Skin epidermis (tissue), 12 donors: Measurements from ENCODE around the gene SLC38A3.

Experiments used
- H3K27ac ChIP-seq, 21 experiments: fragments of 200-600 bp; sonication (generic) in 11 of 21; one replicate each; pipeline ENCODE4 v1.5.0; 2020; ENCODE audit warnings: mild to moderate bottlenecking in 3 of 21, inconsistent platforms in 2 of 21, moderate library complexity in 2 of 21
- H3K4me3 ChIP-seq, 7 experiments: fragments of 200-600 bp; sonication (generic) in 2 of 7; one replicate each; pipeline ENCODE4 v1.5.0; 2020; ENCODE audit warnings: inconsistent platforms in 2 of 7, mild to moderate bottlenecking in 2 of 7, moderate library complexity in 1 of 7

SLC38A3 gene

DNA sequence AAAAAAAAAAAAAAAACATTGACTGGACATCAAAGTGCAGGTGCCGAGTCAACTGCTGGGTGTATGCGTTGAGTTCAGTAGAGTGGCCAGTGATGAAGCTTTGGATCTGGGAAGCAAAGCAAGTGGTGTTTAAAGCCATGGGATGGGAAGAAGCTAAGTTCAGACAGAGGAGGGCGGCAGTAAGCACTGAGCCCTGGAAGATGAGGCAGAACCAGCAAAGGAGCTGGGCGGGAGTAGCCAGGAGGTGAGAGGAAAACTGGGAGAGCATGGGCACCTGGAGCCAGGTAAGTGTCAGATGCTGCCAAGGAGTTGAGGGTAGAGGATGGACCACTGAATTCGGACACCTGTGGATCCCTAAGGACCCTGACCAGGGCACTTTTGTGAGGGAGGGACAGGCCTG is 19.6 kb downstream of the SLC38A3 start:
- Histone ChIP-seq H3K27ac (no peak overlapping the region), H3K4me3 (no peak overlapping the region)

DNA sequence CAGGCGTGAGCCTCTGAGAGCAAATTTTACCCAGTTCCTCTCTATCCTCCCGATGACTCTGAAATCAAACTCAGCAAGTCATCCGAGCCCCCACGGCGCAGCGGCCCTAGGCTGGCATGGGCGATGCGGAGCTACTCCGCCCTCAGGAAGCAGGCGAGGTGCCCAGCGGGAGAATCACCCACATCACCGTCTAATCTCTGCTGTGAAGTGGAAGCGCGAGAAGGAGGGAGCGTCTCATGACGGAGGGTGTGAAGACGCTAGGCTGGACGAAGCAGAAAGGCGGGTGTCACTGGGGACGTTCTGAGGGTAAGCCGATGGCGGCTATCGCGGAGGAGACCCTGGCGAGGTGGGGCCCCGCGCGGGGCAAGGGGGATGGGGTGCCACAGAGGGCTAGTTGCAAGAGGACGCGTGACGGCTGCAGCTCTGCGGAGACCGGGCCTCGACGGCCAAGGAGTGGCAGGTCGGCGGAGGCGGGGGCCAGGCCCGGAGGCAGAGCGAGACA is 21.9 kb downstream of the SLC38A3 start:
- Histone ChIP-seq H3K4me3 (peak overlapping the region; percentile 49 to 68 (median 58)), H3K27ac (peak overlapping the region in 18 of 21 experiments; percentile 10 to 92 (median 72))

DNA sequence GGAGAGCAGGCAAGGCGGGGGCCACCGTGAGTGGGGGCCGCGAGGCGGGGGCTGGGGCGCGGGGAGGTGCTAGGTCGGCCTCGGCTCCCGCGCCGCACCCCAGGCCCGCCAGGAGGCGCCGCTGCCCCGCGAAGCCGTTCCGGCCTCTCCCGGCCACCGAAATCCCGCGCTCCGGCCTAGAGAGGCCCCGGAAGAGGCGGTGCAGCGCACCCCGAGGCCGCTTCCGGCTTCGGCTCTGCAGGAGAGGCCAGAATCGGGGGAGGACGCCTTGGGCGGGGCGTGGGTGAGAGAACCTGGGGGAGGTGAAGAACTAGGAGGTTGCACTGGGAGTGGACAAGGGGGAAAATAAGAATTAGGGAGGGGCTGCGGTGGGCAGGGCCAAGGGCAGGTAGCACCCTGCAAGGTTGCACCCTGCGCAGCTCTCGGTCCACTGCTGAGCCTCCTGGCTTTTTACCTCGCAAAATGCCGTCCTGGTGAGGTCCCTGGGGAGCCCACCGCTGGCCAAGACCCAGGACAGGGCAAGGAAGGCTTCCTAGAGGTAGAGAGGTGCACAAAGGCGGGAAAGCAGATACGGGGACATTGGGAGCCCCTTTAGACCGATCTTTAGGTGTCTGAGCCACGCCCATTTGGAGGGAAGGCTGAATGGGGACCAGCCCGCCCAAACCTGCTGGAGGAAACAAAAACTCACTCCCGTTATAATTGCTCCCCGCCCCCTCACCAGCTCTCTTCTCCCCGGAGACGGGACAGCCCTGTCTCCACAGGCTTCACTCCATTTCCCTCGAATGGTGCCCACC is 22.5 kb downstream of the SLC38A3 start:
- Histone ChIP-seq H3K27ac (peak overlapping the region in 20 of 21 experiments; percentile 10 to 92 (median 76)), H3K4me3 (peak overlapping the region; percentile 49 to 68 (median 58))

DNA sequence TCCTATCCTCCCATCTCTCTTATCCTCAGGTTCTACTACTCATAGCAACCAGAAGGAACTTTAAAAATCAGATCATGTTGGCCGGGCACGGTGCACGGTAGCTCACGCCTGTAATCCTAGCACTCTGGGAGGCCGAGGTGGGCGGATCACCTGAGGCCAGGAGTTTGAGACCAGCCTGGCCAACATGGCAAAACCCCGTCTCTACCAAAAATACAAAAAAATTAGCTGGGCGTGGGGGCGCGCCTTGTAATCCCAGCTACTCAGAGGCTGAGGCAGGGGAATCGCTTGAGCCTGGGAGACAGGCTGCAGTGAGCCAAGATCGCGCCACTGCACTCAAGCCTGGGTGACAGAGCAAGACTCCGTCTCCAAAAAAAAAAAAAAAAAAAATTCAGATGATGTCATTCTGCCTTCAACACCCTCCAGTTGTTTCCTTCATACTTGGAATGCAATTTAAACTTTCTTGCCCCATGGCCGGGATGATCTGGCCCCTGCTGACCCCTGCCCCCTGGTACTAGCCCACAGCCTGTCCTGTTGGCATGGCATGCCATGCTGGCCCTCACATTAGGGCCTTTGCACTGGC is 23.2 kb downstream of the SLC38A3 start:
- H3K27ac ChIP-seq = peak overlapping the region in 17 of 21 experiments; percentile 52 to 92 (median 78)

DNA sequence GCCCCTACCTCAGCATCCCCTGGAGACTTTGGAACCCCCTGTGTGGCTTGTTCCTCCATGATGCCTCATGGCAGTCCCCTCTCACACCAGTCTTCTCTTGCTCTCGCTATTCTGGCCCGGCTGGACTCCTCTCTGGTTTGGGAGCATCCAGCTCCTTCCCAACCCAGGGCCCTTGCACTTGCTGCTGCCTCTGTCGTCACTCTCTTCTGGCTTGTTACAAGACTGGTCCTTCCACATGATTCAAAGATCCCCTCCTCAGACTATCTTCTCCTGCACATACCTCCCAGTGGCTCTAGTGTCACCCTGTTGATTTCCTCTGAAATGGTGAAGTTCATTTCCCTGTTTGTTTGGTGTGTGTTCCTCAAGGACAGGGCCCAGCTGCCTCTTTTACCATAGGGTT is 24.4 kb downstream of the SLC38A3 start:
- Histone ChIP-seq H3K27ac (peak overlapping the region in 20 of 21 experiments; percentile 17 to 92 (median 52)), H3K4me3 (no peak overlapping the region)

More for the DNA sequence above, 23.2 kb downstream of the SLC38A3 start:
- peak overlapping the region; percentile 49 to 68 (median 58) for H3K4me3 ChIP-seq

DNA sequence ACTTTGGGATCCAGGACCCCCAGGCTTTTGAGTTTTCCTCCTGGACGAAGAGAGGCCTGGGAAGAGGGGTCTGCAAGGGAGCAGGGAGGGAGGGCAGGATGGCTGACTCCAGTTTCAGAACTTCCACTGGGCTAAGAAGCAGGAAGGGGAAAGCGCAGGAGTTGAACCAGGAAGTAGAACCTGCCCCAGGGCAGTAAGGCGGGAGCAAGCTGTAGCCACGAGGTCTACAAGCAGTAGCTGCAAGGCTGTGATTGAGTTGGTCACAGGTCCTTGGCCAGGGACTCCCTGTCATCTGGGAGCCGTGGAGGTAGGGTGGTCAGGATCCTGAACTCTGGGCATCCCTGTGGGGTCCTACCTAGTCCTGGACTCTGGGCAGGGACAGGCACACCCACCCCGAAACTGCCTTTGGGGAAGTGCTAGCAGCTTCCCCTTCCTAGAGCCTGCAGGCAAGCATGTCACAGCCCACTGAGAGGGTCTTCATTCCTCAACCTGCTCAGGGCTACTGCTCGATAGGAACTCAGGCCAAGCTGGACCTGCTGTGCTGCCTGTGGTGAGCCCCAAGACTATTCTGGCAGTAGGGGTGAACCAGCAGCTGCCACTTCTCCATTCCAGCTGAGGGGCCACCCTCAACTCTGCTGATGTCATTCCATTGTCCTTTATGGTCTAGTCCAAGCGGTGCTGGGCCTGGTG is 25.2 kb downstream of the SLC38A3 start:
- H3K4me3 ChIP-seq = no peak overlapping the region
- H3K27ac ChIP-seq = peak overlapping the region in 20 of 21 experiments; percentile 17 to 92 (median 52)

DNA sequence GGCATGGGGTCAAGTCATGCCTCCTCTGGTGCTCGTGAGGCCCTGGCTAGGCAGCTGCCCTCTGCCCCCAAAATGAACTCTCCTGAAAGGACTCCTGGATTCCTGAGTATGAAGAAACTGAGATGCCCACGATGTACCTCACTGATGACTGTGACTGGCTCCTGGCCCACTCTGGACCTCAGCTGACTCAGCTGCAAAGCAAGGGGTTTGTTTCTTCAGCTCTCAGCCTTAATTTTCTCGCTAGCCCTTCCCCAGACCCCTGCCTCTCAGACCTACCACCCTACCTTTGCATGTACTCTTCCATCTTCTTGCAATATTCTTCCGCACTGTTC is 25.7 kb downstream of the SLC38A3 start:
- H3K27ac ChIP-seq = peak overlapping the region in 10 of 21 experiments; percentile 17 to 92 (median 56)
- H3K4me3 ChIP-seq = no peak overlapping the region

DNA sequence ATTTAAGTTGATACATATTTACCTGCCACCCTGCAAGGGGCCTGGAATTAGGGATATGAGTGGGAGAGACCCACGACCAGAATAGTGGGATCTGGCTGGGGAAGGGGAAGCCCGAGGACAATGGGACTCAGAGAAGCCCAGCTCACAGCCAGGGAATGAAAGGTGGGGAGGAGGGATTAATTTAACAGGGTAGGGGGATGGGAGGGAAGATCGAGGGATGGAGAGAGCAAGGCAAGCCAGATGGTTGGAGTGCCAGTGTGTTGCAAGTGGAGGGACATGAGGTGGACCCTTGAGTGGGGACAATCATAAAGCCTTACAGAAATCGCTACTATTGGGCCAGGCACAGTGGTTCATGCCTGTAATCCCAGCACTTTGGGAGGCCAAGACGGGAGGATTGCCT is 26.5 kb downstream of the SLC38A3 start:
- H3K4me3 ChIP-seq = no peak overlapping the region
- no peak overlapping the region for H3K27ac ChIP-seq

DNA sequence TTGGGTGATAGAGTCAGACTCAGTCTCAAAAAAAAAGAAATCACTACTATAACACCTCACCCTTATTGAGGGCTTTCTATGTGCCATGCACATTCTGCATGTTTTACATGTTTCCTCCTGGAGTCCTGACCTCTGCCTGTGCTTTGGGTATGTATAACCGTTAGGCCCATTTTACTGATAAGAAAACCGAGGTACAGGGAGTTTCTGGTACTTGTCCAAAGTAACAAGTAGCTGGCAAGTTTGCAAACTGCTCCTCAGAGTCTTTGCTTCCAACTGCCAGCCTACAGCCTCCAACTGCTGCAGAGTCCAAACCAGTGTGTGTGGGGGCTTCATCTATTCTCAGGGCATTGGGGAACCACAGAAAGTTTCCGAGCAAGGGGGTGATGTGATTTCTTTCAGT is 27.2 kb downstream of the SLC38A3 start:
- H3K4me3 ChIP-seq = no peak overlapping the region

DNA sequence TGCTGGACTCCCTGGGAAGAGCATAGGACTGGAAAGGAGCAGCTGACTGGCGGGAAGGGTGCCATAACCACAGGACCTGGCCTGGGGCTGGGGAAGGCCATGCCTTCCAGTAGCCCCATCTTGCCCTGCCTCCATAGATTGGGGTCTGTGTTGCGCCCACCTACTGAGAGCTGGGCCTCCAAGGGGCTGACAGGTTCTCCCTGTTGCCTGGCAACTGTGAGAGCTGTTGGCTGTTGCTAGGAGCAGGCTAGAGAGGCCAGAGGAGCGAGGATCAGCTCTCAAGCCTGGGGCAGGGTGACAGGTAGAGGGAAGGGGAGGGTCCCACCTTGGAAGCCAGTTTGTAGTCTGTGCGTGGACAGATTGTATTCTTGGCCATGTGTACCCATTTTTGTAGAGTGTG is 28.1 kb downstream of the SLC38A3 start:
- Histone ChIP-seq H3K4me3 (no peak overlapping the region), H3K27ac (no peak overlapping the region)

More for the DNA sequence above, 27.2 kb downstream of the SLC38A3 start:
- no peak overlapping the region for H3K27ac ChIP-seq

DNA sequence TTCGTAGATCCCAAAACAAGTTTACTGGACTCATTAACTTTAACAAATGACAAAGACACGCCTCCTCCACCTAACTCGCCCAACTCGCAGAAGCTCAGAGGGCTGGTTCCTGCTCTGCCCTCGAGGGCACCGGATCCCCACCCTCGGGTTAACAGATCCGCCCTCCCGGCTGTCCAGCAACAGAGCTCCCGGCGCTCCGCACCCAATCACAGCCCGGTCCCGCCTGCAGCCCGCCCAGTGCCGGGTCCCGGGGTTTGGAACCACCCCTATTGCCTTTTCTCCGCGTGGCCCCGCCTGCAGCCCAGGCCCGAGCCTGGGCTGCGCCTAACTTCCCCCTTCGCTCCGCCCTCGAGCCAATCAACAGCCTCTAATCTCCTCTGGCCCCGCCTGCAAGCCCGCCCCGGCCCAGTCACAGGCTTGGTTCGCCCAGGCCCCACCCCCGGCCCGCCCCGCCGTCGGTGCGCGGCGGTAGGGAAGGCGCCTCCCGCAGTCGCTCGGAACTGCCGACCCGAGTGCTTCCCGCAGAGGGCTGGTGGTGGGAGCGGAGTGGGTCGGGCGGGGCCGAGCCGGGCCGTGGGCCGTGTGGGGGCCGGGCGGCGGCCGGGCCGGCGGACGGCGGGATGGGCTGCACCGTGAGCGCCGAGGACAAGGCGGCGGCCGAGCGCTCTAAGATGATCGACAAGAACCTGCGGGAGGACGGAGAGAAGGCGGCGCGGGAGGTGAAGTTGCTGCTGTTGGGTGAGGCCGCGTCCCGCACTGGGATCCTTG is 30.8 kb downstream of the SLC38A3 start, which contains the start of gene GNAI2:
GNAI2 (plus strand) TSS at position 489 of the 768 bp plus-strand sequence; CDS start at position 621, 132 bp downstream.
- Histone ChIP-seq H3K4me3 (peak within 1 kb of the TSS; percentile 56 to 91 (median 72)), H3K27ac (peak within 1 kb of the TSS; percentile 69 to 95 (median 88))

DNA sequence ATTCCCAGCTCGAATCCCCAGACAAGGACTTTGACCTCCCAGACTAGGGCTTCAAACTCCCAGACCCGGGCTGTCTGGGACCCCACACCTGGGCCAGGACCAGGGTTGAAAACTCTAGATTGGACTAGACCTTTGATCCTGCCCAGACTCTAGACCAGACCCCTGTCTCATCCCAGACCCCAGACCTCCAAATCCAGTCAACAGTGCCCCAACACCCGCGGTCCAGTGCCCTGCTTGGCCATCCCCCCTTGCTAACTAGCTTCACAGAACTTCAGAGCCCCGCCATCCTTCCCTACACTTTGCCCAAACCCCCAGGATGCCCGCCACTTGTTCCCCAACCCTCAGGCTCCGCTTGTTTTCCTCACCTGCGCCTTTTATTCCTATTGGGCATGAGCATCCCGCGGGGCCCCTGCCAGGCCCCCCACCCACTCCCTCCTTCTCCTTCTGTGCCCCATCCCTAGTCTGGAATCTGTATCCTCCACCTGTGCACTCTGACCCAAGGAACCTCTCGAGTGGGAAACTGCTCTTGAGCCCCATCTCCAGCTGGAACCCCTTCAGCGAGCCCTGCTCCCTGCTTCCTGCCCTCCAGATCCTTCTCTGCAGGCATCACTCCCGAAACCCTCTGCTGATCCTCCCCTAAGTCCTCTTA is 31.5 kb downstream of the SLC38A3 start:
- Histone ChIP-seq H3K4me3 (peak overlapping the region; percentile 56 to 91 (median 72)), H3K27ac (peak overlapping the region; percentile 69 to 95 (median 88))

DNA sequence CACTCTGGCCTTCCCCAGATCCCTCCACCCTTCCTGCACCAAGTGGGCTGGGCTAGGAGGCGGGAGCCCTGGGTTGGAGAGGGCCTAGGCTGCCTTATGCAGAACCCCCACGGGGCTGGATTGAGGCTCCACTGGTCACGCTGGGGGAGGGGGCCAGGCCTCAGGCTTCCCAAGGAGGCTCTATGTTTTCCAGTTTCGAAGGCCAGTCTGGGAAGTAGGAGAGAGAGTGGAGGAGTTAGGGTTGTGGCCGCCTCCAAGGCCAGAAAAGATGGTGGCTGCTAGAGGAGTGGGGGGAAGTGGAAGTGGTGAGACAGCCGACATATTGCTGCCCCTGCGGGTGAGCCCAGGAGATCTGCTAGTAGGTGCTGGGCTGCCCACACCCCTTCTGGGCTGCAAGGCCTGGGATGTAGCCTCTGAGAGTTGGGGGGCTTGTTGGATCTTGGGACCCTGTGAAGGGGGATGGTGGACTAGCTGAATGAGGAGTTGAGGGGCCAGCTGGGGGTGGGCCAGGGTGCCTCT is 32.1 kb downstream of the SLC38A3 start:
- peak overlapping the region; percentile 56 to 91 (median 72) for H3K4me3 ChIP-seq
- peak overlapping the region; percentile 36 to 95 (median 88) for H3K27ac ChIP-seq

DNA sequence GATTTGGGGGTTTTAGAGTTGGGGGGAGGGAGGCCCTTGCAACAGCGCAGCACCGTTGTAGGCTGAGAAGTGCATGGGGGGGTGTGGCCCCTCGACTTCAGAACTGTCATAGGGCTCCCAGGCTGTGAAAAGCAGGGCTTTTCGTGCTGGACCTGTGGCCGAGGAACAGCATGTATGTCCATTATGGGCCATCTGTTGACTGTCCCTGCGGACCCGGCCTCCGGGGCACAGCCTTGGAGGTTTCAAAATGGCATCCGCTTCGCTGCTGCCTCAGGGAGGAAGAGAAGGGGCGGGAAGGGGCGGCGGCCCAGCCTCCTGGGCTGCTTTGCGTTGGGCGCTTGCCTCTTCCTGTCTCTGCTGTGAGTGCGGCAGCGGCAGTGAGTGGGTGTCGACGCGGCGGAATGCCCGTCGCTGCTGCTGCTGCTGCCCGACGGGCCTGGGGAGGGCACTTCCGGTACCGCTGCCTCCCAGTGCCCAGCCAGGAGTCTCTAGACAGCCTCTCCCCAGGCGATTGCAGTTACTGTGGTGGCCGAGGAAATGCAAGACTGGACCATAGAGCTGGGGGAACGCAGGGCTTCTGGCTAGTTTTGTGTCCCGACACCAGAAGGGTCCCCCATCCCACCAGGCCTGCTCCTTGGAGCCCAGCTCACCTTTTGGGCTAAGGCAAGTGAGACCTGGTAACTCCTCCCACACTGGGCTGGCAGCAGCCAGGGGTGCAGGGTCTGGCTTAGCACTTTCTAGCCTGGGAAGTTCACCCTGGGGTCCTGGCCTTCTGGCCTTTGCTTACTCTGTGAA is 32.9 kb downstream of the SLC38A3 start:
- peak overlapping the region; percentile 56 to 91 (median 72) for H3K4me3 ChIP-seq
- peak overlapping the region; percentile 49 to 95 (median 88) for H3K27ac ChIP-seq

DNA sequence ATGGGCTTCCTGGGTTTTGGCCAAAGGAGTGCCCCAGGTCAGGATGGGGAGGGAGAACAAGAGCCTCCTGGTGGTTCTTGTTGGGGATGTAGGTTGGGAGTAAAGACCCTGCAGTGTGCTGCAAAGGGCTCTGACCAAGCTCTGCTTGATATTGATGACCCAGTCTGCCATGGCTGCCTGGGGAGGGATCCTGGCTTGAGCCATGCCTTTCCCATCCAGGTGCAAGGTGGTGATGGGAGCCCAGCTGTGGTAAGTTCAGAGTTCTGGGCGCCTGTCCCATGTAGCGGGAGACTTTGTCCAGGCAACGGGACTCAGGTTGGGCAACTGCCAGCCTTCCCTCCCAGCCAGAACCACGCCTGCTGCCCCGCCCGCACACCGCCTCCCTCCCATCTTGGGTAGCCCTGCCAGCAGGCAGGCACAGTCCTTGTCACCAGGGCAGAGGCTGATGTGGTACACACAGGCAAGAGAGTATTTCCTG is 33.5 kb downstream of the SLC38A3 start:
- Histone ChIP-seq H3K4me3 (peak overlapping the region; percentile 56 to 91 (median 72)), H3K27ac (peak overlapping the region; percentile 49 to 95 (median 88))

DNA sequence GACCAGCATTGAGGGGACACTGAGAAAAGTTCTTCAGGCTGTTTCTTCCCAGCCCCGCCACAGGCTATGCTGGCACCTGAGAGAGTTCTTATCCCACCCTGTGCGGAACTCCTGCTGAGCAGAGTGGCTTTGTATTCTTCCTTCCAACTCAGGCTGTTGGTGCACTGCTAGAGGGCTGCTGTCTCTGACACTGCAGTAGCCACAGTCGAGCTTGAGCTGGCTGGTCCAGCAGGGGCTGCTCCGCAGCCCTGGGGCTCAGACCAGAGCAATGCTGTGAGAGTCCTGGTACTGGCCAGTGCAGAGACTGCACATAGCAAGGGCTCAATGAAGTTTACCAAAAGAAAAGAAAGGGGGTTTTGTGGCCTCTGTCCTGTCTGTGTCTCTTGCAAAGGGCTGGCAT is 34.6 kb downstream of the SLC38A3 start:
- Histone ChIP-seq H3K27ac (peak overlapping the region in 16 of 21 experiments; percentile 8 to 95 (median 88)), H3K4me3 (peak overlapping the region in 1 of 7 experiments; percentile 67)

DNA sequence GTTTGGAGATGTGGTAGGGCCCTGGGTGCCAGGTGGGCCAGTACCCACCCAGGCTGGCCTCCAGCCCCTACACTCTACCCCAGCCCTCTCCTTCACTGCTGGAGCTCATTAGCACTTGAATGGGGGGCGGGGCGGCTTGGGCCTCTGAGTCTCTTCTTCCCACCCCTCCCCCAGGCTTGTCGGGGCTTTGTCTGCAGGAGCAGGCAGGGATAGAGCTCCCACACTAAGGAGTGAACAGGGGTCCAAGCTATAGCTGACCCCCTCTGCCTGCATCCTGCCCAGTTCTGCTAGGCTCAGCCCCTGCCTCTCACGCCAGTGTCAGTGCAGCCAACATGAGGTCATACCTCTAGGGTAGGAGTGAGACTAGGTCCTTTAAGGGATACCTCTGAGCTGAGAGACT is 36.1 kb downstream of the SLC38A3 start:
- H3K4me3 ChIP-seq = no peak overlapping the region
- H3K27ac ChIP-seq = peak overlapping the region in 19 of 21 experiments; percentile 1 to 95 (median 84)
